ENCODE results near the gene ABHD8. TPM values are rescaled to one million over a fixed set of nuclear protein-coding genes. Genes with fewer than 3 reads are reported as not detected.

The ABHD8 gene
- polyA plus RNA-seq, 3 donors, result 11.3 to 14.9 (median 12.5) TPM

- WGBS (ENCODE audit: insufficient coverage), result 75% methylated on average over 22 of the region's 28 CpGs
- intact Hi-C loops (cut with micrococcal nuclease), result no loop called here
- H3K36me3 ChIP-seq (replicated peaks in 1 of 2; ENCODE audit: control insufficient read depth in 1 of 2, insufficient read depth in 2 of 2, low read length in 2 of 2), result peaks cover 30 to 42% of the 10 kb centered on the region in 2 donors
- H3K4me2 ChIP-seq (replicated peaks; ENCODE audit: extremely low read depth, low read length, poor library complexity, severe bottlenecking), result peak overlapping the region; percentile 75
- TF ChIP-seq CTCF (IDR thresholded peaks at IDR 0.05), result no peak
- no peaks in the 10 kb centered on the region for H3K79me2 ChIP-seq (ENCODE audit: insufficient read depth, low read length)
- H3K27ac Mint-ChIP-seq, result no peak overlapping the region
- H3K27me3 ChIP-seq (ENCODE audit: control insufficient read depth in 2 of 2, insufficient read depth in 2 of 2, low read length in 2 of 2), result peaks cover 5 to 16% of the 10 kb centered on the region in 2 donors
- peaks cover 13 to 41% (median 20%) of the 10 kb centered on the region in 3 donors for H3K27me3 Mint-ChIP-seq (ENCODE audit: low read depth in 3 of 3)
- H3K9me3 ChIP-seq (replicated peaks in 1 of 2; ENCODE audit: control insufficient read depth in 1 of 2, insufficient read depth in 1 of 2, low read length in 2 of 2), result peaks cover 0 to 6% of the 10 kb centered on the region in 2 donors
- peaks cover 26 to 54% of the 10 kb centered on the region in 2 donors for H3K36me3 Mint-ChIP-seq
- peaks cover 40% of the 10 kb centered on the region for H4K20me1 ChIP-seq (ENCODE audit: insufficient read depth, low read length)
- no peak overlapping the region for H3K9ac ChIP-seq (ENCODE audit: insufficient read depth, low read length, poor library complexity, severe bottlenecking)
- H2AFZ ChIP-seq (ENCODE audit: insufficient read depth, low read depth, low read length, poor library complexity, severe bottlenecking), result no peak overlapping the region
- H3K9me3 Mint-ChIP-seq, result peaks cover 0 to 6% (median 2%) of the 10 kb centered on the region in 7 donors
- H3K4me3 ChIP-seq (replicated peaks in 1 of 3; ENCODE audit: low read depth in 2 of 3, low read length in 3 of 3), result peak overlapping the region in 1 of 3 experiments; percentile 56
- H3K4me1 Mint-ChIP-seq, result peaks cover 15% of the 10 kb centered on the region
- peaks cover 20 to 24% of the 10 kb centered on the region in 2 donors for H3K4me1 ChIP-seq (ENCODE audit: control insufficient read depth in 1 of 2, insufficient read depth in 2 of 2, low read length in 2 of 2)
- H3K27ac ChIP-seq (ENCODE audit: low read depth in 1 of 2, low read length in 2 of 2), result no peak overlapping the region
- no peak overlapping the region for H3K4me3 Mint-ChIP-seq
- DNase-seq, result peak in 1 of 3 donors; percentile 8
These were observed 21.3 kb upstream of the ABHD8 start for GRCh38 chr19:17324357-17325114.

DNA sequence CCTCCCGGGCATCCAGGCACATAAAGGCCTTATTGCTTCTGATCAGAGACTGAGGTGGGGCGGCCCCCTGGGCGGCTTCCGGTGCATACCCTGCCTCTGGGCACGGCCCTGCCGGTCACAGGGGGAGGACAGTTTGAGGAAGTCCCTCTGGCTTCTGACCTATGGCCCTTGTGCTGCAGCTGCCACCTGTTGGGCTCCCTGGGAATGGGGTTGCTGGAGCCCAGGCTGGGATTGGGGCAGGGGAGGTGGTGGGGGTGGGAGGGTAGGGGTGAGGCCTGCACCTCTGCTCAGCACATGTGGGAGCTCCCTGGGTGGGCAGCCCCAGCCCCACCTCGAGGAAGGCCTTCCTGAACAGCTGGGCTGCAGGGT lies 20.7 kb upstream of the ABHD8 start:
- peaks cover 30 to 60% of the 10 kb centered on the region in 2 donors for H3K36me3 Mint-ChIP-seq
- intact Hi-C loops (cut with micrococcal nuclease), result no loop called here
- H3K27me3 Mint-ChIP-seq (ENCODE audit: low read depth in 3 of 3), result peaks cover 7 to 35% (median 15%) of the 10 kb centered on the region in 3 donors
- H3K4me1 ChIP-seq (ENCODE audit: control insufficient read depth in 1 of 2, insufficient read depth in 2 of 2, low read length in 2 of 2), result peaks cover 15 to 18% of the 10 kb centered on the region in 2 donors
- H3K79me2 ChIP-seq (ENCODE audit: insufficient read depth, low read length), result no peaks in the 10 kb centered on the region
- TF ChIP-seq CTCF (IDR thresholded peaks at IDR 0.05), result peak; percentile 16
- peaks cover 34% of the 10 kb centered on the region for H4K20me1 ChIP-seq (ENCODE audit: insufficient read depth, low read length)
- no peak overlapping the region for H3K27ac ChIP-seq (ENCODE audit: low read depth in 1 of 2, low read length in 2 of 2)
- H3K9me3 ChIP-seq (replicated peaks in 1 of 2; ENCODE audit: control insufficient read depth in 1 of 2, insufficient read depth in 1 of 2, low read length in 2 of 2), result no peaks in the 10 kb centered on the region
- H3K4me2 ChIP-seq (replicated peaks; ENCODE audit: extremely low read depth, low read length, poor library complexity, severe bottlenecking), result peak overlapping the region; percentile 75
- DNase-seq, result peak in 2 of 3 donors; percentile 38 to 64
- H3K27me3 ChIP-seq (ENCODE audit: control insufficient read depth in 2 of 2, insufficient read depth in 2 of 2, low read length in 2 of 2), result peaks cover 2 to 12% of the 10 kb centered on the region in 2 donors
- H3K4me3 ChIP-seq (replicated peaks in 1 of 3; ENCODE audit: low read depth in 2 of 3, low read length in 3 of 3), result peak overlapping the region in 2 of 3 experiments; percentile 9 to 56
- peaks cover 12% of the 10 kb centered on the region for H3K4me1 Mint-ChIP-seq
- H3K4me3 Mint-ChIP-seq, result peak overlapping the region in 1 of 2 donors; percentile 59
- peaks cover 0 to 5% (median 0%) of the 10 kb centered on the region in 7 donors for H3K9me3 Mint-ChIP-seq
- no peak overlapping the region for H2AFZ ChIP-seq (ENCODE audit: insufficient read depth, low read depth, low read length, poor library complexity, severe bottlenecking)
- H3K36me3 ChIP-seq (replicated peaks in 1 of 2; ENCODE audit: control insufficient read depth in 1 of 2, insufficient read depth in 2 of 2, low read length in 2 of 2), result peaks cover 36 to 48% of the 10 kb centered on the region in 2 donors
- 29% methylated on average over 6 of the region's 7 CpGs for WGBS (ENCODE audit: insufficient coverage)
- no peak overlapping the region for H3K9ac ChIP-seq (ENCODE audit: insufficient read depth, low read length, poor library complexity, severe bottlenecking)
- no peak overlapping the region for H3K27ac Mint-ChIP-seq
